ENCODE data around the gene CAMTA1. TPM values are rescaled to one million over a fixed set of nuclear protein-coding genes. Genes with fewer than 3 reads are reported as not detected.
A peak's percentile ranks its signal among the peaks of the same experiment; 100 is the strongest.

The CAMTA1 gene
- polyA plus RNA-seq, 4 donors: 89.3 to 98.2 (median 92.9) TPM

DNA sequence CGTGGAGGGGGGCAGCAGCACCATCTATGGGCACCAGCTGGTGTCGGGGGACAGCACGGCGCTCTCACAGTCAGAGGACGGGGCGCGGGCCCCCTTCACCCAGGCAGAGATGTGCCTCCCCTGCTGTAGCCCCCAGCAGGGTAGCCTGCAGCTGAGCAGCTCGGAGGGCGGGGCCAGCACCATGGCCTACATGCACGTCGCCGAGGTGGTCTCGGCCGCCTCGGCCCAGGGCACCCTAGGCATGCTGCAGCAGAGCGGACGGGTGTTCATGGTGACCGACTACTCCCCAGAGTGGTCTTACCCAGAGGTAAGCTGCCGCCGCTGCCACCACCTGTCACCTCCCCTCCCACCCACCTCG is 879.6 kb downstream of the CAMTA1 start:
- no peak for DNase-seq (ENCODE audit: low read depth in 4 of 4, low spot score in 3 of 4)

GRCh38 chr1:7666249-7666648 is 881.0 kb downstream of the CAMTA1 start:
- no peak for DNase-seq (ENCODE audit: low read depth in 4 of 4, low spot score in 3 of 4)

GRCh38 chr1:7667159-7667558 is 881.9 kb downstream of the CAMTA1 start:
- no peak for DNase-seq (ENCODE audit: low read depth in 4 of 4, low spot score in 3 of 4)

DNA sequence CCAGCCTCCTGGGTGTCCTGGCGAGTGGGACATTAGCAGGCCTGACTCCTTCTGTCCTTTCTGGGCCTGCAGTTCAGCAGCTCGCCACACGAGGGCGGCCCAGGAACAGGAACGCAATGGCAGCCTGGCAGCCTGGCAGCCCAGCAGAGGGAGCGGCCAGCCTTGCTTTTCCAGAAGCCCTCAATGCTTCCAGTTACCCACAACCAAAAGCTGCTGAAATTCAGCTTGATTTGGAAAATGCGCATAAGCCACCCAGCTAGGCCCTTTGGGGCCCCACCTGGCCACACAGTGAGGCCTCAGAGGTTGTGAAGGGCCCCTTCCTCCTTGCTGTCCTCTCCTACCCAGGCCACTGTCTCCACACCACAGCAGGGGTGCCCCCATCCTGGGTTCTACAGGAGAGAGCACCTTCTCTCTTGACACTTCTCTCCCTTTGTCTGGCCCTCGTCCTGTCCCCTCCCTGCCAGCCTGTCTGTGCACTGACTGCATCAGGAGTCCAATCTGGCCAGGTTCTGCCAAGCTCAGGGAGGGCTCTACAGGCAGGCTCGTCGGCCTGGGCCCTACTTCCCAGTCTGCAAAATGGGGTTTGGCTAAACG is 882.5 kb downstream of the CAMTA1 start:
- peak in 1 of 4 donors; percentile 76 for DNase-seq (ENCODE audit: low read depth in 4 of 4, low spot score in 3 of 4)

- peak in 2 of 4 donors; percentile 23 to 41 for DNase-seq (ENCODE audit: low read depth in 4 of 4, low spot score in 3 of 4)
Observed at GRCh38 chr1:7669559-7670311, 884.5 kb downstream of the CAMTA1 start.

DNA sequence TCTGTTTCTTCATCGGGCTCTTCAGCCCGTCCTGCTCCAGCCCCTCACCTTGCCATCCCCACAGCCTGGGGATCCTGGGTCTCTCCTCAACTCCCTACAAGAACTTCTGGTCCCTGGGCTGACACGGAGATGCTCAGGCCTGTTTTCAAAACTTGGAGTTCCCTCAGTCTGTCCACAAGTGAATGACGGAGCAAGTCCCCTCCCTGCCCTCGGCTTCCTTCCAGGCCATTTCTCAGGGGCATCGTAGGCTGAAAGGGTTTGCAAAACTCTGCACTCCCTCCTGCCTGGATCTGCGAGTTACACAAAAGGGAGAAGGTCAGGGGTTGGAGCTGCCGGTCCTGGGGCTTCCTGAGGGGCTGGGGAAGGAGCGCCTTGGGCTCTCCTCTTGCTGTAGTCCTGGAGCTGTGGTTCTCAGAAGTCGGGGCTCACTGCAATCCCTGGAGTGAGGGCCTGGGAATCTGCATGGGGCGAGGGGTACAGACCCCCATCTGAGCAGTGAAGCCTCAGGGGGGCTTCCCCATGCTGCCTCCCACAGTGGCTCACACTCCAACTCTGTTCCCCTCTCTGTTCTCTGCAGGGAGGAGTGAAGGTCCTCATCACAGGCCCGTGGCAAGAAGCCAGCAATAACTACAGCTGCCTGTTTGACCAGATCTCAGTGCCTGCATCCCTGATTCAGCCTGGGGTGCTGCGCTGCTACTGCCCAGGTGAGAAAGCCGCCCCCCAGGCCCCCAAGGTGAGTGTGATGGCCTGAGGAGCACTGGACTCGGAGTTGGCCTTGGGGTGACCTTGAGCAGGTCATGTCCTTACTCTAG is 885.3 kb downstream of the CAMTA1 start:
- DNase-seq (ENCODE audit: low read depth in 4 of 4, low spot score in 3 of 4): no peak

DNA sequence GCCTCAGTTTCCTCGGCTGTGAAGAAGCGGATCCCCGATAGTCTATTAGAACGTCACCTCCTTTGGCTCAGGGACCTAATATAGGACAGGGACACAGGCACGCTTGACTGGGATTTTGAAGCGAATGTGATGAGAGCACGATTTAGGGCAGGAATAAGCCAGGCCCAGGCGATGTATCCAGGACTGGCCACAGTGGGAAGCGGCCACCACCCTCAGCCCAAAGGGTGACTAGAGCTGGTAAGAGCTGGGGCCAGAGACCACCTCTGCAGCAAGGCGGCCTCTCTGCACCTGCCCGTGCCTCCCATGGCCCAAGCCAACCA is 885.9 kb downstream of the CAMTA1 start:
- DNase-seq (ENCODE audit: low read depth in 4 of 4, low spot score in 3 of 4): no peak

DNA sequence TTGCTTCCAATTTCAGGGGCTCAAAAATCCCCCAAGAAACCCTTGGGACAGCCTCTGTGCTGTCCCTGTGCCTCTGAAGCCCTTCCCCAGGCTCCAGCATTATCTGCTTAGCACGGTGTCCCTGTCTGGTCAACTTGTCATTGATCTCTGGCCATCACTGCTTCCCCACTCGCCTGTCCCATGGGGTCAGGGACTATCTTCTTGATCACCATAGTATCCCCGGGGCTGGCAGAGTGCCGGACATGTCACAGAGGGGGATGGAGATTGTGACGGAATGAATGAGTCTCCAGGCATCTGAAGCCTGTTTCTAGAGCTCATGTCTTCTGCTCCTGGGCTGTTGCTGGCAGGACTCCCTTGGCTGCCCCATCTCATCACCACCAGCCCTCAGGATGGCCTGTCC is 886.4 kb downstream of the CAMTA1 start:
- no peak for DNase-seq (ENCODE audit: low read depth in 4 of 4, low spot score in 3 of 4)

- DNase-seq (ENCODE audit: low read depth in 4 of 4, low spot score in 3 of 4): no peak
Observed at GRCh38 chr1:7672864-7673263, 887.6 kb downstream of the CAMTA1 start.

GRCh38 chr1:7674972-7675371 is 889.7 kb downstream of the CAMTA1 start:
- DNase-seq (ENCODE audit: low read depth in 4 of 4, low spot score in 3 of 4): no peak

GRCh38 chr1:7675431-7676273 is 890.4 kb downstream of the CAMTA1 start:
- no peak for DNase-seq (ENCODE audit: low read depth in 4 of 4, low spot score in 3 of 4)

- DNase-seq (ENCODE audit: low read depth in 4 of 4, low spot score in 3 of 4): no peak
Observed at GRCh38 chr1:7676274-7676945, 891.2 kb downstream of the CAMTA1 start.

DNA sequence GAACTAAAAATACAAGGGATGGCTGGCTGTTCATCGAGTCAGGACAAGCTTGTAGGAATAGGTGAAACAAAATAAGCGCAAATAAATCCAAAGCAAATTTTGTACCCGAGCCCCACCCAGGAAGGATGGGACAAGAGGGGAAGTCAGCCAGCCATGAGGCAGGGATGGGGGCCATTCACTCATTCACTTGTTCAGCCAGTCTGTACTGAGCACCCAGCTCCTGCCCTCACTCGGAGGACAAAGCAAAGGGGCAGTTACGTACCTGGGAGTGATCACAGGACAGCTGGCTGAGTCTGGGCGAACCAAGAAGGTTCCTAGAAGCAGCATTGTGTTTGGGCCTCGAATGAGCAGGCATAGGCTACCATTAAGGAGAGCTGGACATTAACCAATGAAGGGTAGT is 891.9 kb downstream of the CAMTA1 start:
- DNase-seq (ENCODE audit: low read depth in 4 of 4, low spot score in 3 of 4): no peak

DNA sequence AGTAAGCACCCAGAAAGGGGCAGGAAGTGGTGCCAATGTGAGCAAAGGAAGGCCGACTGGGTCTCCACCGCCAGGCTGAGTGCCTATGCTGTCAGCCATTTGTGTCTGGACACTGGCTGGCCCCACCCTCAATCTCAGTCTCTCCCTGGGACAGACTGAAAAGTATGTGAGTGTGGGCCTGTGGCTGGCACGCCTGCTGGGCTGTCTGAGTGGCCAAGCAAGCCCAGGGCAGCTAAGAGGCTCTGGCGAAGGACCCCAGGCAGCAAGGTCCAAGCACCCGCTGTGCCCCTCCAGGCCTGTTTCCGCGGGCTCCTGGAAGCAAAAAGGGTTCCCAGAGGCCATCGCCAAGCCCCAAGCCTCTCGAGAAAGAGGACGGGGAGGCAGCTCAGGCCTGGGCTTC is 892.6 kb downstream of the CAMTA1 start:
- DNase-seq (ENCODE audit: low read depth in 4 of 4, low spot score in 3 of 4): no peak

DNA sequence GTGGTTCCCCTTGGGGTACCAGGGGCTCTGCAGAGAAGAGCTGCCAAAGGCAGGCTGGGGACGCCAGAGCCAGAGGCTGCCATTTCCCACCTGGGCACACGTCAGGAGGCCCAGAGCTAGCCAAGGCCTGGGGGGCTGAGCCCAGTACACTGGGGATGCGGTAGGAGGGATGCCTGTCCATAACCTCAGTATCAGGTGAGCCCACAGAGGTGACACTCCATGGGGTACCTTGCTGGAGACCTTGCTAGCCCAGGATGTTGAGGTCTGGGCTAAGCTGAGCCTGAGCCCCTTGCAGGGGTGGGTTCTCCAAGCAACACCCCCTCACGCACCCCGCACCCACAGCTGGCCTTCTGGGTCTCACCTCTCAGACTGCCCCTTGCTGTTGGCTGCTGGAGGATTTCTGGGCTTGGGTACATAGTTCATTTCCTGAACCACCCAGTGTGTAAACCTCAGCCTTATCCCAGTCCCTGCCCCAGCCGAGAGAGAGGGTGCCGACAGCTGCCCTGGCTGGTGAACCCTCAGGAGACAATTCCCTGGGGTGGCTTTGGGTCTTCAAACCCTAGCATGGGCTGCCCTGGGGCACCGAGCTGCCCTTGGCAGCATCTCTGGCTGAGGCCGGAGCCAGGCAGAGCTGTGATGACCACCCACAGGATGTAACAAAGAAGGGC is 893.4 kb downstream of the CAMTA1 start:
- no peak for DNase-seq (ENCODE audit: low read depth in 4 of 4, low spot score in 3 of 4)

GRCh38 chr1:7679159-7679872 is 894.1 kb downstream of the CAMTA1 start:
- DNase-seq (ENCODE audit: low read depth in 4 of 4, low spot score in 3 of 4): no peak

DNA sequence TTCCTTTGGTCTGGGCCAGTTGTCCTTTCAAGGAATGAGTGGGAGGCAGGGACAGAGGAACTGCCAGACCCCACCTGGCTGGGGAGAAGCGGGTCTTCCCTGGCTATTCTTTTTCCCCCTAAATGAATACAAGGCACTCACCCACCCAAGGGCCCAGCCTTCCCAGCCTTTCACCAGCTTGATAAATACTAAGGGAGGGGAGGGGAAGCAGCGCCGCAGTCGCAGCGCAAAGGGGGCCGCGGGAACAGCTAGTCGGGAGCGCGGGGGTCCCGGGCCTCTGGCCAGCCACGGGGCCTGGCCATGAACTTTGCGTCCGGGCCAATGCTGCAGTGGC is 894.6 kb downstream of the CAMTA1 start:
- no peak for DNase-seq (ENCODE audit: low read depth in 4 of 4, low spot score in 3 of 4)

DNA sequence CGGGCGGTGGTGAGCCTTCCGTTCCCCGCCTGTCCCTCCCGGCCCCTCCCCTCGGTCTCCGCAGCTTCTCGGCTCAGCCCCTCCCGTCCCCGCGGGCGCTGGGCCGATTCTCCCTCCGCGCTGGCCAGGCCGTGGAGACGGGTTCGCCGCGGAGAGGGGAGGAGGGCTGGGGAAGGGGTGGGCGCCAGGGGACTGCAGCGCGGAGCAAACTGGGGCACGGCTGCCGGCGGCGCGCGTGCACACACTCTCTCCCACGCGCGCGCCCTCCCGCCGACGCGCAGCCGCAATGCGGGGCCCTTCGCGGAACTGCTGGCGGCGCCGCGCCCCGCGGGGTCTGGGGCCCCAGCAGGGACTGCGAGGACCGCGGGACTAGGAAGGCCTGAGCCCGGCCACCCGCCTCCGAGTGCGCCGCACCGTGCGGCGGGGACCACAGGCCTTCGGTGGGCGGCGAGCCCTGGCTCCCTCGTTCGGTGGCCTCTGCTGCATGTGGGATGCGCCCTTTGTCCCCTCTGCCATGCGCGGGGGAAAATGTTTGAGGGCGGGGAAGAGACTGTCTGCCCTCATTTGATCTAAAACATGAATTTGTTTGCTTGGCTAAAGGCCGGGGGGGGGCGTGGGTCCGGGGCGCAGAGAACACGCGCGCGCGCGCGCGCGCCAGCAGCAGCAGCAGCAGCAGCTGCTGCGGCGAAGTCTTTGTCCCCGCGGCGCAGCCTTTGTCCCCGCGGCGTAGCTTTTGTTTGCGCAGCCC is 895.1 kb downstream of the CAMTA1 start:
- peak; percentile 41 to 60 (median 56) for DNase-seq (ENCODE audit: low read depth in 4 of 4, low spot score in 3 of 4)

DNA sequence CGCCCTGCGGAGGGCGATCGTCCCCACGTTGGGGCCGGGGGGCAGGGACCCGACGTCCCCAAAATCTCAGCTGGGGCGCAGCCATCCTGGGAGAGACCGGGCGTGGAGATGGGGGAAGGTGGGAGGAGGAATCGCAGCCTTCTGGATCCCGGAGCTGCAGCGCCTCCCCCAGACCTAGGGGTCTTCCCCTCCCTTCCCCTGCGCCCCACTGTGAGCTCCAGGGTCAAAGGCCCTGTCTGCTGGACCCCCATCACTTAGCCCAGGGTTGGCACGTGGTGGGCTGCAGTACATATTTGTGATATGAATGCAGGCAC is 895.7 kb downstream of the CAMTA1 start:
- no peak for DNase-seq (ENCODE audit: low read depth in 4 of 4, low spot score in 3 of 4)

Data from right renal pelvis (tissue), 4 donors.